Fibroblast of gingiva (primary cell): ENCODE measurements around the gene TMCO6.
A peak's percentile ranks its signal among the peaks of the same experiment; 100 is the strongest.
"Not testable (repeated sequence)": the region's sequence is repeated elsewhere in the genome, so short reads cannot be mapped to it uniquely, and the experiment has no call there.

Experiments
- DNase-seq: peaks from one replicate; pipeline ENCODE4 v3.0.0-alpha.2; 2011; ENCODE audit warnings: low read depth

TMCO6 gene

DNA sequence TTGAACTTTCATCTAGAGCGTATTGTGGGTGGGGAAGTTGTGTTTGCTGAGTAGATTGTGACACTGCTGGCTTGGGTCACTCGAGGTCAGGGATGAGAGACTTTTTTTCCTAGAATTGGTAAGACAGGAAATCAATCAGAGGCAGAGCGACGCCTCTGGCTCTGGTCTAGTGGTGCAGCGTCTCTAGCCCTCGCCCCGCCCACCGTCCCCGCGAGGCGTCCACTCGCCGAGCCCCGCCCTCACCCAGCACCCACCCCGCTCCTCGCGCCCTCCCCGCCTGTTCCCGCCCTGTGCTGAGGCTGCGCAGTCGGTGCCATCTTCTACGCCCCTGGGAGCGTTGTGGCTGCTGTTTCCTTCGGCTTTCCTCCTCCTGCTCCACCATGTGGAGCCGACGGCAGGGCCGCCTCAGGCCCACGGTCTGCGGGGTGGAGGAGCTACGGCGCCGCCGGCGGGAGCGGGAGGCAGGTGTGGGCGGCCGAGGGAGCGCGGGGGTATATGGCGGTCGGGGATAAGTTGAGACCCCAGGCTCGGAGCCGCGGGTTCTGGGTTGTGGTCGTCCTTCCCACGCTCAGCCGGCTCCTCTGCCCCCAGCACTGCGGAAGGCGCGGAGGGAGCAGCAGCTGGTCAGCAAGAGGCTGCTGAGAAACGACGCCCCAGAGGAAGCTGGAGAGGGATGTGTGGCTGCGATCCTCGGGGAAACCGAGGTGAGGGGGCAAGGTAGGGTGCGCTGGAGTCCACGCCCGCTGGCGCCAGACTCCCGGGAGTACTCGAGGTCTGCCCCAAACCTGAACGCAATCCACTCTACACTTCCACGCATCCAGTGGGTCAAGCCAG lies at the start of gene TMCO6:
Gene TMCO6 (plus strand): TSS at position 304 of the 834 bp plus-strand sequence. CDS start 77 bp downstream, at position 381.
- DNase-seq = peak; percentile 97

DNA sequence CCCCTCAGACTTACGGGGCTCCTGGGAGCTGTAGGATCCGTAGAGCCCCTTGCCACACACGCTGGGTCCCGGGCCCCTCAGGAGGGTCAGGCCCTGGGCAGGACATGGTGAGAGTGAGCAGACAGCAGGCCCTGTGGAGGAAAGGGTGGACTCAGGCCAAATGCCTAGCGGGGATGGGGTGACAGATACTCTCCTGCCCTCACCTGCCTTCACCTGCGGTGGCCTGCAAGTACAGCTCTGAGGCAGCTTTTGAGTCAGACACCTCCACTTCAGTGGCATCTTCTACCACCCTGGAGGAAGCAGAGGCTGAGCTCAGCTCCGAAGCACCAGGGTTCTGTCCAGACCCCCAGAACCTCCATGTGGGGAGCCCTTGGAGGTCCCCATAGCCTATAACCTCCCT lies 48.4 kb upstream of the TMCO6 start:
- no peak for DNase-seq

DNA sequence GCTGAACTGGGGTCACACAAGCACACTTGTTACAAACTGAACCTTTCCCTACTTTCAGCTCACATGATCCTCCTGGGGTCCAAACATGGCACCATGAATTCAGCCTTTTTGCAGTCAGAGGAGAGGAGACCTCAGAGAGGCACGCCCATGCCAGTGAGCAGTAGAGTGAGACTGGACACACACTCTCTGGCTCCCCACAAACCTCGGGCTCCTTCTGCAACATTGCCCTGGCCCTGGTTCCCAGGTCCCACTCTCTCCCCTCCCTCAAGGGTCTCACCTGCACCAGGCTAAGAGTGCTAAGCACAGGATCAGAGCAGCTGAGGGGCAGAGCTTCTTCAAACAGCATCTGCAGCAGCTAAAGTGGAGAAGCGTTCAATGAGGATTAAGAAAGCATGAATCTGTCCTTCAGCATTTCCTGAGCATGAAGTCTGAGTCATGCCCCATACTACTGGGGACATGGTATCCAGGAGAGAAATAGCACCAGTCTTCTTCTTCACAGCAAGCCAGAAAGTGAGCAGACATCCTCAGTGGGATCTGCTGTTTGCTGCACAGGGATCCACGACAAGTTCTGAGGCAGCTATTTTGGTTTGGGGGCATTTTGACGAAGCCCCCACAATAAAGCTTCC lies 47.4 kb upstream of the TMCO6 start:
- DNase-seq = peak; percentile 24

DNA sequence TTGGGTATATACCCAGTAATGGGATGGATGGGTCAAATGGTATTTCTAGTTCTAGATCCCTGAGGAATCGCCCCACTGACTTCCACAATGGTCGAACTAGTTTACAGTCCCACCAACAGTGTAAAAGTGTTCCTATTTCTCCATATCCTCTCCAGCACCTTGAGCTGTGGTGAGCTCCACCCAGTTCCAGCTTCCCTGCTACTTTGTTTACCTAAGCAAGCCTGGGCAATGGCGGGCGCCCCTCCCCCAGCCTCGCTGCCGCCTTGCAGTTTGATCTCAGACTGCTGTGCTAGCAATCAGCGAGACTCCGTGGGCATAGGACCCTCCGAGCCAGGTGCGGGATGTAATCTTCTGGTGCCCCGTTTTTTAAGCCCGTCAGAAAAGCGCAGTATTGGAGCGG lies 46.2 kb upstream of the TMCO6 start:
- DNase-seq = not testable (repeated sequence)

DNA sequence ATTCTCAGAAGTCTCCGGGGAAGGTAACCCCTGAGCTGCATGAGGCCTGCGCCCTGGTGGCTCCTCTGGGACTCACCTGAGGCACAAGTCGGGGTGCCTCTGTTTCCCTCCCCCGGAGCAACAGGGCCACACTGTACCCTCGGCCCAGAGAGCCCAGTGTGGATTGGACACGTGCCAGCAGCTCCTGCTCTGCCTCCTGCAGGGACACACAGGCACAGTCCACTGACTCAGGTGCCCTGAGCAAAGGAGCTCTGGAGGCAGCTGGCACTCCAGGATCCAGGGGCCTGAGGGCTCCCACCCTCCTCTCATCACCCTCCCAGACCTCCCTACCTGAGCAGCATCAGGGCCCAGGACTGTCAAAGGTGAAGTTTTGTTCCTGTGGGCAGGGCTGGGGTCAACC lies 45.1 kb upstream of the TMCO6 start:
- no peak for DNase-seq

- DNase-seq = no peak
Measured at GRCh38 chr5:140595538-140596300, 43.5 kb upstream of the TMCO6 start.

DNA sequence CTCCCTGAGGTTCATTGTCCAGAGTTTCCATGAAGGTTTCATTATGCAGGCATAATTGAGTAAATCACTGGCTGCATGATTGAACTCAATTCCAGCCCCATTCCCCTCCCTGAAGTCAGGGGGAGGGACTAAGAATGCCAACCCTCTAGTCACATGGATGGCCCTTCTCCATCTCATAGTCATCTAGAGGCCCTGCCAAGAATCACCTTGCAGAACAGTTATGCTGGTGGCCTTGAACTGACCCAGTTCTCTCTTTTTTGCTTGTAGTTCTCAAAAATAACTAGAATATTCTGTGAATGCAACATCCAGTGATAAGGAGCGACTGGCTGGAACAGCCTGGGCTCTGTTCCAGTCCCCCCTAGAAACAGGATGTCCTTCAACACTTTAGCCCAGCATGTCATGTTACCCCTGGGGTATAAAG lies 42.9 kb upstream of the TMCO6 start:
- DNase-seq = no peak

- no peak for DNase-seq
Measured at GRCh38 chr5:140598836-140599235, 40.4 kb upstream of the TMCO6 start.

- DNase-seq = no peak
Measured at GRCh38 chr5:140600096-140600495, 39.2 kb upstream of the TMCO6 start.

GRCh38 chr5:140602147-140602546 lies 37.1 kb upstream of the TMCO6 start:
- no peak for DNase-seq

- DNase-seq = not testable (repeated sequence)
Measured at GRCh38 chr5:140603446-140603698, 35.9 kb upstream of the TMCO6 start.

DNA sequence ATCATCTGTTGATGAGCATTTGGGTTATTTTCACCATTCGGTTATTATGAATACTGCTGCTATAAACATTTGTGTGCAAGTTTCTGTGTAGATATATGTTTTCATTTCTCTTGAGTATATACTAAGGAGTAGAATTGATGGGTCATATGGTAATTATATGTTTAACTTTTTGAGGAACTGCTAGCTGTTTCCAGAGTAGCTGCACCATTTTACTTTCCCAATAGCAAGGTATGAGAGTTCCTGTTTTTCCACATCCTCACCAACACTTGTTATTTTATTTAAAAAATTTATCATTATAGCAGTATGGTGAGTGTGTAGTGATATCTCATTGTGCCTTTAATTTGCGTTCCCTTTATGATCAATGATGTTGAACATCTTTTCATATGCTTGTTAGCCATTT lies 35.5 kb upstream of the TMCO6 start:
- DNase-seq = no peak

DNA sequence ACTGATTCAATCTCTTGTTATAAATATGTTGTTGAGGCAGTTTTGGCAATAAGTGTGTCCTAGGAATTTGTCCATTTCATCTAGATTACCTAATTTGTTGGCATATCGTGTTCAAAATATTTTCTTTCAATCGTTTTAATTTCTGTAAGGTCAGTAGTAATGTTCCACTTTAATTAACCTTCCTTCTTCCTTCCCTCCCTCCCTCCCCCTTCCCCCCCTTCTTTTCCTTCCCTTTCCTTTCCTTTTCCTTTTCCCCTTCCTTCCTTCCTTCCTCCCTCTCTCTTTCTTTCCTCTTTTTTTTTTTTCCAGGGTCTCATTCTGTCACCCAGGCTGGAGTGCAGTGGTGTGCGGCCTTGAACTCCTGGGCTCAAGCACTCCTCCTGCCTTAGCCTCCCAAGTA lies 33.4 kb upstream of the TMCO6 start:
- peak; percentile 46 for DNase-seq

DNA sequence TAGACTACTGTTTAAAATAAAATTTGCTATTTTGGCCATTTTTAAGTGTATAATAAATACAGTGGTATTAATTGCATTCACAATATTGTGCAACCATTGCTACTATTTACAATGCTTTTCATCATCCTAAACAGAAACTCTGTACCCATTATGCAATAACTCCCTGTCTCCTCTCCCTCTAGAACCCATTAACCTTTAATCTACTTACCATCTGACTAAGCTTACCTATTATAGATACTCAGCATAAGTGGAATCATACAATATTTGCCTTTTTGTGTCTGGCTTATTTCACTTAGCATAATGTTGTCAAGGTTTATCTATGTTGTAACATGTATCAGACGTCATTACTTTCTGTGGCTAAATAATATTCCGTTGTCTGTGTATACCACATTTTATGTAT lies 32.2 kb upstream of the TMCO6 start:
- DNase-seq = peak; percentile 50

GRCh38 chr5:140608722-140609121 lies 30.5 kb upstream of the TMCO6 start:
- DNase-seq = no peak

DNA sequence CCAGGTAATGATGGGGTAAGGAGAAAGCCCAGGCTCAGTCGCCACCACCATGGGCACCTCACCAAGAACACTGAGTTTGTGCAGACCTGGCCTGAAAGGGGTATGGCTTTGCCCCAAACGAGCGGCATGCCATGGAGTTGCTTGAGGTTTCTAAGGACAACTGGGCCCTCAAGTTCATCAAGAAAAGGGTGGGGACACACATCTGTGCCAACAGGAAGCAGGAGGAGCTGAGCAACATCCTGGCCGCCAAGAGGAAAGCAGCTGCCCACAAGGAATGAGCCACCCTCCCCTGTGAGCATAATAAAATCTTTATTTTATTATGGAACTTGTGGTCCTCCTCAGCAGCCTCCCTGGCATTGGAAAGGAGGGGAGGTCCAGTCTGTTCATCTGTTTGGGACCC lies 30.1 kb upstream of the TMCO6 start:
- no peak for DNase-seq

DNA sequence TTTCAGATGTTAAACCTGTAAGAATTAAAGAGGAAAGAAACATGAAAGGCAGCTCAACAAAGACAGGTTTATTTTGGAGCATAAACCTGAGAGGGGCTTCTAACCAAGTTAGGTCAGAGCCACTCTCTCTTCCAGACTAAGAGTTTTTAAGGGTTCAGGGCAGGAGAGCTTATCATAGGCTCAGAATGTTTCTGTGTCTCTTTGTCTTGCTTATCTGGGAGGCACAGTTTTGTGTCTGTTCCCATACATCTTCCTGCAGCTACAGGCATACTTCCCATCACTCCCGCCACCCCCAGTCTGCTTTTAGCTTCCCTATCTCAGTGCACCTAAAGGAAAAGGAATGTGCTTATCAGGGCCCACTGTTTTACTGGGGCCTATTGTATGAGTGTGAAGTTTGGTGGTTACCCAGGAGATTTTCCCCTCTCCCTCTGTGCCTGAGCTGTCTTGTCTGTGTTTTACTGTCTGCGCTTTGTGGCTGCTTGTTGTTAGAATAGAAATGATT lies 28.2 kb upstream of the TMCO6 start:
- no peak for DNase-seq

GRCh38 chr5:140622301-140622700 lies 16.9 kb upstream of the TMCO6 start:
- DNase-seq = no peak

GRCh38 chr5:140623061-140623460 lies 16.2 kb upstream of the TMCO6 start:
- not testable (repeated sequence) for DNase-seq

DNA sequence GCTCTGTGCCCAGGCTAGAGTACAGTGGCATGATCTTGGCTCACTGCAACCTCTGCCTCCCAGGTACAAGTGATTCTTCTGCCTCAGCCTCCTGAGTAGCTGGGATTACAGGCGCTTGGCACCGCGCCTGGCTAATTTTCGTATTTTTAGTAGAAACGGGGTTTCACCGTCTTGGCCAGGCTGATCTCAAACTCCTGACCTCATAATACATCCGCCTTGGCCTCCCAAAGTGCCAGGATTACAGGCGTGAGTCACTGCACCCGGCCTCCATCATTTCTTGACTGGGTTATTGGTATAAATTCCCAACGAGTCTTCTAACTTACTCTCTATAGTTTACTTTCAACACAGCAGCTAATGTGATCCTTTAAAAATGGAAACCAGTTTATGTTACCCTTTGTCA lies 14.4 kb upstream of the TMCO6 start:
- DNase-seq = not testable (repeated sequence)

GRCh38 chr5:140627972-140628371 lies 11.3 kb upstream of the TMCO6 start:
- DNase-seq = no peak

DNA sequence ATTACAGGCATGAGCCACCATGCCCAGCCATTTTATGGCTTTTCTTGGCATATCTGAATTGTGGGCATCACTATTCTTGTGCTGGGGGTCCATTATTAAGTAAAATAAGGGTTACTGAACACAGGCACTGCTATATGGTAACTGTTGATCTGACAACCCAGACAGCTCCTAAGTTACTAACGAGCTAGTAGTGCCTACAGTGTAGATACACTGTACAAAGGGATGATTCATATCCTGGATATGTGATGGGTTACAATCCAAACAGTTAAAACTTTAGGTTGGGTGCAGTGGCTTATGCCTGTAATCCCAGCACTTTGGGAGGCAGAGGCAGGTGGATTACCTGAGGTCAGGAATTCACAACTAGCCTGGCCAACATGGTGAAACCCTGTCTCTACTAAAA lies 10.5 kb upstream of the TMCO6 start:
- DNase-seq = no peak
